Neural progenitor cell (in vitro differentiated cells): Measurements from ENCODE around the gene ITPRID1.

Source experiments
- EZH2 ChIP-seq: fragments of 200-600 bp; sonication (generic); IDR thresholded peaks from 2 replicates; pipeline ENCODE4 v1.6.1; 2017; ENCODE audit warnings: antibody characterized with exemption, mild to moderate bottlenecking, moderate library complexity
- EZH2phosphoT487 ChIP-seq: fragments of 200-600 bp; sonication (generic); IDR thresholded peaks from 2 replicates; pipeline ENCODE4 v1.6.1; 2017; ENCODE audit warnings: antibody characterized with exemption
- TF ChIP-seq, protein P1 (sequence below): fragments of 200-600 bp; sonication (generic); IDR thresholded peaks from 2 replicates; pipeline ENCODE4 v1.5.1; 2017; ENCODE audit warnings: antibody characterized with exemption, mild to moderate bottlenecking

DNA sequence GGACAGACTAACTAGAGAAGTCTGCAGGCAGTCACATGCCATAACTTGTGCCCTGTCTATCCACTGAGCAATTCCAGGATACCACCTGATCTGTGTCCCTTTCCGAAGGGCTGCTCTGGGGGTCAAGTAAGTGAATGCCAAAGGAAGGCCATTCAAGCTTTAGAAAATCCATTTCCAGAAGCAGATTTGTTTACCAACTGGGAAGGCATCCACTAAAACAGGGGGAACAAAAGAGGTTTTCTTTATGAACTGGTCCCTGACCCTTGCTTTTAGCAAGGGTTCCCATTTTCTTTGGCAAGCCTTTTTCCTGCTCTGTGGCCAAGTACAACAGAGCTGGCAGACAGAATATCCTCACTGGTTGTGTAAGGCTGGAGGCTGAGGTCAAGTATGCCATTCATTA lies 36.5 kb downstream of the ITPRID1 start:
- TF ChIP-seq, protein P1, sequence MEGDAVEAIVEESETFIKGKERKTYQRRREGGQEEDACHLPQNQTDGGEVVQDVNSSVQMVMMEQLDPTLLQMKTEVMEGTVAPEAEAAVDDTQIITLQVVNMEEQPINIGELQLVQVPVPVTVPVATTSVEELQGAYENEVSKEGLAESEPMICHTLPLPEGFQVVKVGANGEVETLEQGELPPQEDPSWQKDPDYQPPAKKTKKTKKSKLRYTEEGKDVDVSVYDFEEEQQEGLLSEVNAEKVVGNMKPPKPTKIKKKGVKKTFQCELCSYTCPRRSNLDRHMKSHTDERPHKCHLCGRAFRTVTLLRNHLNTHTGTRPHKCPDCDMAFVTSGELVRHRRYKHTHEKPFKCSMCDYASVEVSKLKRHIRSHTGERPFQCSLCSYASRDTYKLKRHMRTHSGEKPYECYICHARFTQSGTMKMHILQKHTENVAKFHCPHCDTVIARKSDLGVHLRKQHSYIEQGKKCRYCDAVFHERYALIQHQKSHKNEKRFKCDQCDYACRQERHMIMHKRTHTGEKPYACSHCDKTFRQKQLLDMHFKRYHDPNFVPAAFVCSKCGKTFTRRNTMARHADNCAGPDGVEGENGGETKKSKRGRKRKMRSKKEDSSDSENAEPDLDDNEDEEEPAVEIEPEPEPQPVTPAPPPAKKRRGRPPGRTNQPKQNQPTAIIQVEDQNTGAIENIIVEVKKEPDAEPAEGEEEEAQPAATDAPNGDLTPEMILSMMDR, result no peak
- TF ChIP-seq EZH2, result no peak
- no peak for TF ChIP-seq EZH2phosphoT487
